Islet of Langerhans (tissue), 1 donor: ENCODE results near the gene RPL41.
"Not testable (repeated sequence)": the region's sequence is repeated elsewhere in the genome, so short reads cannot be mapped to it uniquely, and the experiment has no call there.

Source experiments
- FAIRE-seq: peaks from one replicate; lab custom pipeline; 2011; peaks lifted over from hg19 to GRCh38; lab: Jason Lieb, UNC

Gene RPL41

DNA sequence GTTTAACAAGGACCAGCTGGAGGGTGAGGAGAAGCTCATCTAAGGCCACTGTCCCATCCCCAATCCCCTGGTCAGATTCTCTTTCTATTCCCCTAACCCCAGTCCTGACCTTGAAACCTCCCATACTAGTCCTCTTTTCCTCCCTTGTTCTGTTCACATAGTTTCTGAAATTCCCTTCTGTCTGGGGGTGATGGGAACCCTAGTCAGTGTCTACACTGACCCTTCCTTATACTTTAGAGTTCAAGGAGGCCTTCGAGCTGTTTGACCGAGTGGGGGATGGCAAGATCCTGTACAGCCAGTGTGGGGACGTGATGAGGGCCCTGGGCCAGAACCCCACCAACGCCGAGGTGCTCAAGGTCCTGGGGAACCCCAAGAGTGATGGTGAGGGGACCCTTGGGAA, 38.4 kb downstream of the RPL41 start:
- FAIRE-seq = no peak

DNA sequence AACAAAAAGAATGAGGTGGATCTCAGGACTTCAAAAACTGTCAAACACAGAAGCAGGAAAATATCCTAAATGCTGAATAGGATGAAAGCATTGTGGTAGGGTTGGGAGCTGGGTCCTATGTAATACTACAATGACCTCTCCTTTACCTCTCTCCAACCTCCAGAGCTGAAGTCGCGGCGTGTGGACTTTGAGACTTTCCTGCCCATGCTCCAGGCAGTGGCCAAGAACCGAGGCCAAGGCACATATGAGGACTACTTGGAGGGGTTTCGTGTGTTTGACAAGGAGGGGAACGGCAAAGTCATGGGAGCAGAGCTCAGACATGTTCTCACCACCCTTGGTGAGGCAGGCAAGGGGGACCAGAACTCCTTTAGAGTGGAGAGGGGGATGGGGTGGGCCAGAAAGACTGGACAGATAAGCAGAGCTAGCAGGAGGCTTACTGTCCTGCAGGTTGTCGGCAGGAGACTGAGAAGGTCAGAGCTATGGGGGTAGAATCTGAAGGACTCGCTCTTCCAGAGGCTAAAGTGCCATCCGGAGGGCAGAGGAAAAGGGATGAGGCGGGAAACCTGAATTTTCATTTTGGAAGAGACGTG, 38.9 kb downstream of the RPL41 start:
- FAIRE-seq = no peak

GRCh38 chr12:56156464-56157200, 40.2 kb downstream of the RPL41 start:
- FAIRE-seq = not testable (repeated sequence)

- no peak for FAIRE-seq
These were observed 41.0 kb downstream of the RPL41 start for GRCh38 chr12:56157201-56158028.

GRCh38 chr12:56158029-56158925, 41.8 kb downstream of the RPL41 start, which contains the start of gene MYL6:
TSS of gene MYL6 (plus strand) at chr12:56158359. CDS start at chr12:56158402, 43 bp downstream.
- FAIRE-seq = peak; percentile 62

DNA sequence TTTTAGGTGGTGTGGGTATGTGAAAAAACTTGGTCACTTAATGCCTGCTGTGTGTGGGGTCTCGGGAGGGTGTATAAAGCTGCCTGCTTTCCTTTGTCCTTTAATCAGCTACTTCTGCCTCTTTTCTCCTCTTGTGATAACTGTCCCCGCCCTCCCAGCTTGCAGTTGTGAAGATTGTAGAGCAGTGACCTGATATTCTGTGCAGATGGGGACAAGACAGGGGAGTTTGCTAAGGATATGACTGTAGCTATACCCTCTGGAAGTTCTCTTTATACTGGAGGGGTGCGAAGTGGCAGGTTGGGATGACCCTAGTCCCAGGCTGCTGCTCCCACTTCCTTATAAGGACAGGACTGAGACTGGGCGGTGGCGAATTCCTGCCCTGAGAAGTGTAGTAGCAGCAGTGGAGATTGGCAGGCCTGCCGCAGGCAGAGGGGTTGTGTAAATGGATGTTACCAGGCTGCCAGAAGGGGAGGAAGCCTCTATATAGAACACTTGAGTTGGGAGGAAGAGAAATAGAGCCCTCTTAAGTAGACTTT, 42.6 kb downstream of the RPL41 start:
- FAIRE-seq = no peak

- no peak for FAIRE-seq
These were observed 43.2 kb downstream of the RPL41 start for GRCh38 chr12:56159482-56160192.

GRCh38 chr12:56160193-56160763, 43.8 kb downstream of the RPL41 start:
- FAIRE-seq = no peak

GRCh38 chr12:56160894-56161689, 44.7 kb downstream of the RPL41 start:
- no peak for FAIRE-seq

DNA sequence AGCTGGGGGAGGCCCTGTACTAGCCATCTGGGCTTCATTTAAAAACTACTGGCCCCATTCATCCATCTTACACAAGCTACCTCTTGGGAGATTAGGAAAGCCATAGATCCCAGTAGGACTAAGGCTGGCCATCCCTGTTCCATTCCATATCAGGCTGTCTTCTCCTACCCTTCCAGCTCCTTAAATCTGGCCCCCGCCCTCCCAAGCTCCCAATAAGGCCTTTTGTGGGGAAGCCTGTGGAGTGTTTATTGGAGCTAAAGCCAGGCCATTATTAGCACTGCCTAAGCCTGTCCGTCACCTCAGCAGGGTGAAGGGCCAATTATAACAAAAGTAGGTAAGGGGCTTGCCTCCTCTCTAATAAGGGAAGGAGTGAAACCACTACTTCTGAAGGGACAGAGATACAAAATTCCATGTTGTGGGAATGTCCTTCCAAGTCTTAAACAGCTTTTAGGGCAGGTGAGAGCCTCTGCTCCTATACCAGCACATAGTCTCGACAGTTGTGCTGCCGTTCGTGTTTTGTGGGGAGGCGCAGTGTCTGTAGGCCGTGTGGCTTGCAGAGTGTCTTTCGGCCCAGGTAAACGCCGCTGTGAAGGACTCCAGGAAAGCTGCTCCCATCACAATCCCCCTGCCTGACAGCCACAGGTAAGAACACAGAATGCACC, 45.4 kb downstream of the RPL41 start:
- FAIRE-seq = no peak

GRCh38 chr12:56162468-56163290, 46.2 kb downstream of the RPL41 start:
- no peak for FAIRE-seq

DNA sequence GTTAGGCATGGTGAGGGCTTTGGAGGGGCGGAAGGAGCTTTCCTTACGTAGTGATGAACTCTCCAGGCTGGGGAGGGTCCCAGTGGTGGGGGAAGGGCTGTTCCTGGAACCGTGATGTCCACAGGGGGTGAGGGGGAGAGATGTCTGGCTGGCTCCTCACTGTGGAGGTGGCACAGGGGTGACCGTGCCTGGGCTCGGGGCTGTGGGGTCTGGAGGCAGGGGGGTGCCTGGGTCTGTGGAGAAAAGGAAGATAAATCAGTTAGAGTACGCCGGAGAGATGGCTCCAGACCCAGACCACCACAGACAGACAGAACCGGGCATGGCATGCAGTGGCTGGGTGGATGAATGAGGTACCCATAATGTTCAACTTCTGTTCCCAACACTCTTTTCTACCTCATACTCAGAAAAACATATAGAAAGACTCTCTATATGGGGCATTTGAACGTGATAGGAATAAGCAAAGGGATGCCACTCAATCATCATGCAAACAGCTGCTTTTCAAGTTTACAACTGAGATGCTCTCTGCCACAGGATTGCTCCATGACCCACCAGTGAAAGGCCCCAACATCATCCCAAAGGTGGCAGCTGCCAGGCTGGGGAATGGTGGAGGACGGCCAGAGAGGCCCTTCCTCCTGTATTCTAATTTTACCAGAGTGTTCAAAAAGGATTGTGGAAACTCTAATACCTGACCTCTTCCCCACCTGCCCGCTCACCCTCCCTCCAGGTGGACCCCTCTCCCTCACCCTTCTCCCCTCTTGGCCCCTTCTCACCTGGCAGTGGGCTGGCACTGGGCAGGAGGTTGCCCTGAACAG, 47.3 kb downstream of the RPL41 start:
- no peak for FAIRE-seq

DNA sequence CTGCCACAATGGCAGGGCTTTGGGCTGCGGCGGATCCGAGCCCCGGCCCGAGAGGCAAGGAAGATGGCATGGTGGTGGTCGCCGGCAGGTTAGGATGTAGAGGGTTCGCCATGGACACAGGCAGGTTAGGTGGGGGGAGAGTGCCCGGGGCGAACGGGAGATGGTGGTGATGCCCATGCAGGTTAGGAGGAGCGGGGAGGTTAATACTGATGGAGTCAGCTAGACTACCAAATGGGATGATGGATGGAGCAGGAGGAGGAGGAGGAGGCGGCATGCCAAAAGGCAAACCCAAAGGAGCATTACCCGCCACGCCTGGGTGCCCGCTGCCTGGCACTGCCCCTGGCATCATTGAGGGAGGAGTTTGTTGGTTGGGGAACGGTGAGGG, 47.9 kb downstream of the RPL41 start:
- FAIRE-seq = no peak

- no peak for FAIRE-seq
These were observed 48.9 kb downstream of the RPL41 start for GRCh38 chr12:56165369-56165768.
